Measurements from ENCODE around the gene EIF2S1. TPM values are rescaled to one million over a fixed set of nuclear protein-coding genes. Genes with fewer than 3 reads are reported as not detected.

Gene EIF2S1
- total and polyA plus RNA-seq, 12 donors: 15.7 to 260 (median 74.0) TPM

- Histone ChIP-seq H3K36me3 (replicated peaks in 1 of 2) (no peaks in the 10 kb centered on the region), H3K4me1 (replicated peaks in 1 of 2) (peaks cover 0 to 4% of the 10 kb centered on the region in 2 donors), H3K4me3 (no peak overlapping the region), H3K27ac (no peak overlapping the region), H3K9me3 (replicated peaks in 1 of 3) (no peaks in the 10 kb centered on the region), H3K27me3 (no peaks in the 10 kb centered on the region)
- intact Hi-C loops (cut with DNase I): loop anchor here (5.0 kb wide), 2 partner anchors 91 to 146 kb away; no protein-coding TSS in a partner anchor
- TF ChIP-seq CTCF (IDR thresholded peaks at IDR 0.05) (no peak), POLR2A (IDR thresholded peaks at IDR 0.05) (no peak)
- DNase-seq: no peak
- 76 to 85% (median 84%) methylated on average over 8 of the region's 8 CpGs for WGBS, 4 donors
Observed at GRCh38 chr14:67426161-67426560, 66.0 kb downstream of the EIF2S1 start.

GRCh38 chr14:67426983-67427606 lies 67.0 kb downstream of the EIF2S1 start:
- Histone ChIP-seq H3K9me3 (replicated peaks in 1 of 3) (no peaks in the 10 kb centered on the region), H3K27me3 (no peaks in the 10 kb centered on the region), H3K27ac (no peak overlapping the region), H3K4me1 (replicated peaks in 1 of 2) (peaks cover 0 to 4% of the 10 kb centered on the region in 2 donors), H3K36me3 (replicated peaks in 1 of 2) (no peaks in the 10 kb centered on the region), H3K4me3 (no peak overlapping the region)
- peak; percentile 80 to 91 (median 87) for DNase-seq
- WGBS, 4 donors: 31 to 36% (median 34%) methylated on average over 21 to 30 of the region's 30 CpGs
- TF ChIP-seq POLR2A (IDR thresholded peaks at IDR 0.05): no peak
- TF ChIP-seq CTCF (IDR thresholded peaks at IDR 0.05): peak; percentile 85 to 91 (median 88)
- intact Hi-C loops (cut with DNase I): loop anchor here (5.0 kb wide), 2 partner anchors 90 to 145 kb away; no protein-coding TSS in a partner anchor

GRCh38 chr14:67428501-67429031 lies 68.4 kb downstream of the EIF2S1 start:
- no peaks in the 10 kb centered on the region for H3K36me3 ChIP-seq (replicated peaks in 1 of 2)
- H3K4me1 ChIP-seq (replicated peaks in 1 of 2): peaks cover 0 to 4% of the 10 kb centered on the region in 2 donors
- TF ChIP-seq CTCF (IDR thresholded peaks at IDR 0.05) (no peak), POLR2A (IDR thresholded peaks at IDR 0.05) (no peak)
- no peaks in the 10 kb centered on the region for H3K9me3 ChIP-seq (replicated peaks in 1 of 3)
- no peak overlapping the region for H3K4me3 ChIP-seq
- no peak overlapping the region for H3K27ac ChIP-seq
- intact Hi-C loops (cut with DNase I): loop anchor here (5.0 kb wide), 2 partner anchors 89 to 144 kb away; no protein-coding TSS in a partner anchor
- no peaks in the 10 kb centered on the region for H3K27me3 ChIP-seq
- WGBS, 4 donors: 56 to 67% (median 63%) methylated on average over 6 to 7 of the region's 7 CpGs
- peak in 6 of 7 donors; percentile 31 to 71 (median 54) for DNase-seq

GRCh38 chr14:67429510-67430205 lies 69.5 kb downstream of the EIF2S1 start:
- Histone ChIP-seq H3K4me1 (replicated peaks in 1 of 2) (peaks cover 0 to 4% of the 10 kb centered on the region in 2 donors), H3K4me3 (no peak overlapping the region), H3K36me3 (replicated peaks in 1 of 2) (no peaks in the 10 kb centered on the region), H3K9me3 (replicated peaks in 1 of 3) (no peaks in the 10 kb centered on the region), H3K27me3 (no peaks in the 10 kb centered on the region), H3K27ac (no peak overlapping the region)
- intact Hi-C loops (cut with DNase I): loop anchor here (5.0 kb wide), 2 partner anchors 88 to 143 kb away; no protein-coding TSS in a partner anchor
- no peak for DNase-seq
- 85 to 89% (median 87%) methylated on average over 9 of the region's 9 CpGs for WGBS, 4 donors
- no peak for TF ChIP-seq CTCF (IDR thresholded peaks at IDR 0.05)
- no peak for TF ChIP-seq POLR2A (IDR thresholded peaks at IDR 0.05)
